ELF-1 (cell line): Measurements from ENCODE around the gene DAB2IP.
A peak's percentile ranks its signal among the peaks of the same experiment; 100 is the strongest.

Source experiments
- DNase-seq: peaks from one replicate; pipeline ENCODE4 v3.0.0-alpha.2; 2016; ENCODE audit warnings: low read depth, low spot score

The DAB2IP gene

DNA sequence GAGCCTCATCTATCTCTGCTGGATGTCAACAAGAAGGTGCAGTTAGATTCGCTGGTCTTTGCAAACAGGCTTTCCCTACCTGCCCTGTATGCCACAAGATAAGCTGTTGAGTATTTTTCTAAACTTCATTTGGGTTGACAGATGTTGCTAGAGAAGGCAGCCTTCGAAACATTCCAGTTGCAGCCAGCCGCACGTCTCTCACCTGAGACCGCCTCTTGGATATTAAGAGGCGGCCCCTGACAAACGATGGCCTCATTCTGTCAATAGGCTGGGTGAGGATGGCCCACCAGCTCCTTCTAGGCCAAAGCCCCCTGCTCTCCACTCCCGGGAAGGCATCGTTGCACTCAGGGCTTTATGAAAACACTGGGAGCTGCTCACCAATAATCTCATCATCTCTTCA lies 181.6 kb downstream of the DAB2IP start:
- peak; percentile 0 for DNase-seq
